ENCODE measurements around the gene ABCC3. TPM values are rescaled to one million over a fixed set of nuclear protein-coding genes. Genes with fewer than 3 reads are reported as not detected.

ABCC3 gene
- total and polyA plus RNA-seq, 2 donors (not counting 3 experiments of a cell fraction or from before 2014, with no cell fraction given), result 1.1 to 2.6 TPM

DNA sequence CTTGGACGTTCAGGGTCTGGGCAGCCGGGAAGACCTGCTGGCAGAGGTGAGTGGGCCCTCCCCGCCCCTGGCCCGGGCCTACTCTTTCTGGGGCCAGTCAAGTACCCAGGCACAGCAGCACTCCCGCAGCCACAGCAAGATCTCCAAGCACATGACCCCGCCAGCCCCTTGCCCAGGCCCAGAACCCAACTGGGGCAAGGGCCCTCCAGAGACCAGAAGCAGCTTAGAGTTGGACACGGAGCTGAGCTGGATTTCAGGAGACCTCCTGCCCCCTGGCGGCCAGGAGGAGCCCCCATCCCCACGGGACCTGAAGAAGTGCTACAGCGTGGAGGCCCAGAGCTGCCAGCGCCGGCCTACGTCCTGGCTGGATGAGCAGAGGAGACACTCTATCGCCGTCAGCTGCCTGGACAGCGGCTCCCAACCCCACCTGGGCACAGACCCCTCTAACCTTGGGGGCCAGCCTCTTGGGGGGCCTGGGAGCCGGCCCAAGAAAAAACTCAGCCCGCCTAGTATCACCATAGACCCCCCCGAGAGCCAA, 8.6 kb upstream of the ABCC3 start:
- DNase-seq (ENCODE audit: low read depth, low spot score) (peak; percentile 65), FAIRE-seq (peak; percentile 64)
- peaks cover 0 to 5% of the 10 kb centered on the region in 2 experiments for H3K27me3 ChIP-seq (ENCODE audit: control insufficient read depth in 2 of 2, insufficient read depth in 2 of 2, low read length in 2 of 2)
- no peaks in the 10 kb centered on the region for H3K79me2 ChIP-seq (ENCODE audit: control insufficient read depth, insufficient read depth, low read length)
- H4K20me1 ChIP-seq (replicated peaks; ENCODE audit: control insufficient read depth, extremely low read depth, insufficient read depth, low read length), result no peaks in the 10 kb centered on the region
- H3K9me1 ChIP-seq (replicated peaks; ENCODE audit: control insufficient read depth, extremely low read depth, insufficient read depth, low read length), result no peaks in the 10 kb centered on the region
- ChIA-PET CTCF (interaction anchor here (0.7 to 10.3 kb wide), 38 partner anchors 9 to 147 kb away, joined by 3 to 398 read pairs (median 5); partner anchors contain the start of genes CACNA1G and SPATA20), POLR2A (interaction anchor here (1.2 kb wide), 1 partner anchor 75 kb away, joined by 6 read pairs; no protein-coding TSS in a partner anchor)
- H3K36me3 ChIP-seq (ENCODE audit: control insufficient read depth in 2 of 2, extremely low read depth in 1 of 2, insufficient read depth in 2 of 2, low read length in 2 of 2), result no peaks in the 10 kb centered on the region
- no peak overlapping the region for H3K27ac ChIP-seq (ENCODE audit: insufficient read depth, low read depth, low read length)
- dilution Hi-C loops (cut with MboI; ENCODE audit: extremely low pct_ligation_motif_present, low sequenced_read_pairs) (no loop called here), intact Hi-C loops (cut with micrococcal nuclease) (loop anchor here (1.0 kb wide), 4 partner anchors 30 to 144 kb away; partner anchors contain the start of gene SPATA20)
- no peaks in the 10 kb centered on the region for H3K9me3 ChIP-seq (replicated peaks; ENCODE audit: control insufficient read depth, insufficient read depth, low read length)
- BruUV-seq (replicated peaks), result no TSS peak
- no peak overlapping the region for H3K4me3 ChIP-seq (replicated peaks in 1 of 3; ENCODE audit: insufficient read depth in 1 of 3, low read depth in 1 of 3, low read length in 3 of 3)
- H2AFZ ChIP-seq (ENCODE audit: low read depth, low read length), result no peak overlapping the region
- TF ChIP-seq EZH2 (IDR thresholded peaks at IDR 0.05; ENCODE audit: borderline replicate concordance, low read depth, low read length, severe bottlenecking) (no peak), FOS (IDR thresholded peaks at IDR 0.05; ENCODE audit: borderline replicate concordance, insufficient read depth, low read length) (no peak), CTCF (IDR thresholded peaks at IDR 0.05; ENCODE audit: extremely low read depth in 1 of 2, insufficient read depth in 1 of 2, low read depth in 1 of 2, low read length in 2 of 2) (peak; percentile 67 to 94), GATA2 (IDR thresholded peaks at IDR 0.05; ENCODE audit: insufficient read depth, insufficient read length, low read depth, low read length) (no peak), POLR2A (IDR thresholded peaks at IDR 0.05; ENCODE audit: low read depth, low read length) (no peak), MAX (IDR thresholded peaks at IDR 0.05; ENCODE audit: insufficient read depth, insufficient read length) (no peak), MYC (IDR thresholded peaks at IDR 0.05; ENCODE audit: low read depth, low read length) (no peak)
- peaks cover 2% of the 10 kb centered on the region for H3K4me1 ChIP-seq (ENCODE audit: control insufficient read depth, extremely low read depth, insufficient read depth, low read length)
- no peak overlapping the region for H3K9ac ChIP-seq (replicated peaks; ENCODE audit: extremely low read depth, insufficient read depth, low read length)
- no peak overlapping the region for H3K4me2 ChIP-seq (ENCODE audit: insufficient read depth, low read length)

Measured in endothelial cell of umbilical vein (primary cell).